ENCODE measurements around the gene SMIM7.
"Not testable (repeated sequence)": the region's sequence is repeated elsewhere in the genome, so short reads cannot be mapped to it uniquely, and the experiment has no call there.

DNA sequence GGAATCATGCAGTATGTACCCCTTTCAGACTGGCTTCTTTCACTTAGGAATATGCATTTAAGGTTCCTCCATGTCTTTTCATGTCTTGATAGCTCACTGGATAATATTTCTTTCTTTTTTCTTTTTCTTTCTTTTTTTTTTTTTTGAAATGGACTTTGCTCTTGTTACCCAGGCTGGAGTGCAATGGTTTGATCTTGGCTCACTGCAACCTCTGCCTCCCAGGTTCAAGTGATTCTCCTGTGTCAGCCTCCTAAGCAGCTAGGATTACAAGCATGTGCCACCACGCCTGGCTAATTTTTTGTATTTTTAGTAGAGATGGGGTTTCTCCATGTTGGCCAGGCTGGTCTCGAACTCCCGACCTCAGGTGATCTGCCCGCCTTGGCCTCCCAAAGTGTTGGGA, 8.8 kb upstream of the SMIM7 start:
- TF ChIP-seq, protein P1, sequence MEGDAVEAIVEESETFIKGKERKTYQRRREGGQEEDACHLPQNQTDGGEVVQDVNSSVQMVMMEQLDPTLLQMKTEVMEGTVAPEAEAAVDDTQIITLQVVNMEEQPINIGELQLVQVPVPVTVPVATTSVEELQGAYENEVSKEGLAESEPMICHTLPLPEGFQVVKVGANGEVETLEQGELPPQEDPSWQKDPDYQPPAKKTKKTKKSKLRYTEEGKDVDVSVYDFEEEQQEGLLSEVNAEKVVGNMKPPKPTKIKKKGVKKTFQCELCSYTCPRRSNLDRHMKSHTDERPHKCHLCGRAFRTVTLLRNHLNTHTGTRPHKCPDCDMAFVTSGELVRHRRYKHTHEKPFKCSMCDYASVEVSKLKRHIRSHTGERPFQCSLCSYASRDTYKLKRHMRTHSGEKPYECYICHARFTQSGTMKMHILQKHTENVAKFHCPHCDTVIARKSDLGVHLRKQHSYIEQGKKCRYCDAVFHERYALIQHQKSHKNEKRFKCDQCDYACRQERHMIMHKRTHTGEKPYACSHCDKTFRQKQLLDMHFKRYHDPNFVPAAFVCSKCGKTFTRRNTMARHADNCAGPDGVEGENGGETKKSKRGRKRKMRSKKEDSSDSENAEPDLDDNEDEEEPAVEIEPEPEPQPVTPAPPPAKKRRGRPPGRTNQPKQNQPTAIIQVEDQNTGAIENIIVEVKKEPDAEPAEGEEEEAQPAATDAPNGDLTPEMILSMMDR (IDR thresholded peaks at IDR 0.05): not testable (repeated sequence)
- TF ChIP-seq POLR2A (IDR thresholded peaks at IDR 0.05): not testable (repeated sequence)
